Left ventricle myocardium inferior (tissue), 1 donor: ENCODE data around the gene OTULINL. TPM values are rescaled to one million over a fixed set of nuclear protein-coding genes. Genes with fewer than 3 reads are reported as not detected.

Experiments
- DNase-seq: peaks from one replicate; pipeline ENCODE4 v3.0.0-alpha.2; 2020
- H3K27ac ChIP-seq: fragments of 200-600 bp; replicated peaks from 2 replicates; pipeline ENCODE4 v1.8.0; 2021
- H3K27me3 ChIP-seq: fragments of 200-600 bp; 2 replicates; pipeline ENCODE4 v1.8.0; 2021; ENCODE audit warnings: low read depth
- H3K36me3 ChIP-seq: fragments of 200-600 bp; 2 replicates; pipeline ENCODE4 v1.8.0; 2021
- H3K4me1 ChIP-seq: fragments of 200-600 bp; 2 replicates; pipeline ENCODE4 v1.8.0; 2021
- H3K4me3 ChIP-seq: fragments of 200-600 bp; 2 replicates; pipeline ENCODE4 v1.8.0; 2021; ENCODE audit warnings: mild to moderate bottlenecking, moderate library complexity
- H3K9me3 ChIP-seq: fragments of 200-600 bp; replicated peaks from 2 replicates; pipeline ENCODE4 v1.8.0; 2021
- CTCF ChIP-seq: fragments of 200-600 bp; IDR thresholded peaks from 2 replicates; pipeline ENCODE4 v1.8.0; 2021; ENCODE audit warnings: antibody characterized with exemption, mild to moderate bottlenecking, borderline replicate concordance
- intact Hi-C: fragments of 100-400 bp; cut with micrococcal nuclease; formaldehyde crosslinking; loops from one replicate; pipeline ENCODE4 v1.11.0; 2022
- total RNA-seq: library from RNA; stranded (reverse); fragmentation: NEBNext Ultra II Directional; extraction: Animal tissue kit (Norgen Biotek cat#: 25700); gene quantifications from one replicate; pipeline ENCODE4 v1.2.1, GENCODE V29; 2021
- donor health status: DM: no; HTN: yes; CAD: no; lungs with severe emphysema.

The OTULINL gene
- total RNA-seq, 1 donor from 2014 or later, result 3.8 TPM

- no peak overlapping the region for H3K4me3 ChIP-seq
- no peak for DNase-seq
- H3K27me3 ChIP-seq, result peaks cover 3% of the 10 kb centered on the region
- H3K27ac ChIP-seq, result peak overlapping the region; percentile 27
- intact Hi-C loops, result no loop called here
- TF ChIP-seq CTCF, result no peak
- no peaks in the 10 kb centered on the region for H3K36me3 ChIP-seq
- no peaks in the 10 kb centered on the region for H3K4me1 ChIP-seq
- no peaks in the 10 kb centered on the region for H3K9me3 ChIP-seq
These were observed 12.9 kb downstream of the OTULINL start for GRCh38 chr5:14594378-14595074.

- no peak for DNase-seq
- Histone ChIP-seq H3K4me3 (no peak overlapping the region), H3K36me3 (no peaks in the 10 kb centered on the region), H3K27me3 (peaks cover 3% of the 10 kb centered on the region), H3K27ac (peak overlapping the region; percentile 33), H3K9me3 (no peaks in the 10 kb centered on the region), H3K4me1 (no peaks in the 10 kb centered on the region)
- TF ChIP-seq CTCF, result no peak
- intact Hi-C loops, result no loop called here
These were observed 13.6 kb downstream of the OTULINL start for GRCh38 chr5:14595189-14595588.

- intact Hi-C loops, result no loop called here
- no peak for DNase-seq
- Histone ChIP-seq H3K9me3 (no peaks in the 10 kb centered on the region), H3K36me3 (no peaks in the 10 kb centered on the region), H3K27ac (peak overlapping the region; percentile 33), H3K27me3 (peaks cover 3% of the 10 kb centered on the region), H3K4me3 (no peak overlapping the region), H3K4me1 (no peaks in the 10 kb centered on the region)
- TF ChIP-seq CTCF, result no peak
These were observed 14.3 kb downstream of the OTULINL start for GRCh38 chr5:14595891-14596290.

- Histone ChIP-seq H3K36me3 (no peaks in the 10 kb centered on the region), H3K4me3 (no peak overlapping the region), H3K27ac (no peak overlapping the region), H3K4me1 (no peaks in the 10 kb centered on the region), H3K27me3 (peaks cover 3% of the 10 kb centered on the region), H3K9me3 (no peaks in the 10 kb centered on the region)
- TF ChIP-seq CTCF, result no peak
- DNase-seq, result no peak
- intact Hi-C loops, result no loop called here
These were observed 15.5 kb downstream of the OTULINL start for GRCh38 chr5:14597080-14597479.

- H3K4me3 ChIP-seq, result no peak overlapping the region
- peaks cover 6% of the 10 kb centered on the region for H3K4me1 ChIP-seq
- no peak for TF ChIP-seq CTCF
These were observed 16.6 kb downstream of the OTULINL start for GRCh38 chr5:14598225-14598624.

More at GRCh38 chr5:14598225-14598624, 16.6 kb downstream of the OTULINL start:
- no peak for DNase-seq
- intact Hi-C loops, result no loop called here
- Histone ChIP-seq H3K27ac (no peak overlapping the region), H3K36me3 (no peaks in the 10 kb centered on the region), H3K27me3 (peaks cover 3% of the 10 kb centered on the region), H3K9me3 (no peaks in the 10 kb centered on the region)
